ENCODE results near the gene REPS1. TPM values are rescaled to one million over a fixed set of nuclear protein-coding genes. Genes with fewer than 3 reads are reported as not detected.

The REPS1 gene
- total RNA-seq, 1 donor from 2014 or later = 36.7 TPM

- no peak for DNase-seq (ENCODE audit: low spot score)
Observed at GRCh38 chr6:138856654-138857053, 131.4 kb downstream of the REPS1 start.

Other genes with a start within 250 kb of the REPS1 start
- 32.6 TPM for gene CCDC28A, start 214.5 kb downstream of the REPS1 start, total RNA-seq
- 0.14 TPM for gene ECT2L, start 192.2 kb downstream of the REPS1 start, total RNA-seq
- gene ABRACL, start 40.5 kb upstream of the REPS1 start, total RNA-seq = 30.9 TPM
- gene HECA, start 146.8 kb upstream of the REPS1 start, total RNA-seq = 31.8 TPM